Stomach (tissue), 9 donors: ENCODE data around the gene LPAR5. TPM values are rescaled to one million over a fixed set of nuclear protein-coding genes. Genes with fewer than 3 reads are reported as not detected.

ENCODE experiments used
- DNase-seq, 2 donors: peaks; one replicate each; pipeline versions ENCODE4 v3.0.0 to v3.0.0-alpha.2; 2013 to 2019
- H3K27ac ChIP-seq, 5 donors: fragments of 200-600 bp in 4 of 5; sonication (generic) in 4 of 5; one replicate each; pipeline ENCODE4 v1.5.1; 2013 to 2019; ENCODE audit warnings: mild to moderate bottlenecking in 1 of 5, moderate library complexity in 1 of 5
- H3K27me3 ChIP-seq, 3 donors: fragments of 200-600 bp; sonication (generic); one replicate each; pipeline ENCODE4 v1.5.1; 2017 to 2019; ENCODE audit warnings: mixed run types in 1 of 3
- H3K36me3 ChIP-seq, 4 donors: fragments of 200-600 bp; sonication (generic); 1 replicate in 3 of 4; 2 replicates in 1 of 4; pipeline ENCODE4 v1.5.1; 2016 to 2019
- H3K4me1 ChIP-seq, 4 donors: fragments of 200-600 bp; sonication (generic); one replicate each; pipeline ENCODE4 v1.5.1; 2016 to 2019
- H3K4me3 ChIP-seq, 4 donors: fragments of 200-600 bp; sonication (generic) in 3 of 4; one replicate each; pipeline ENCODE4 v1.5.1; 2016 to 2019; ENCODE audit warnings: mild to moderate bottlenecking in 1 of 4
- H3K9me3 ChIP-seq, 4 donors: fragments of 200-600 bp; sonication (generic); one replicate each; pipeline ENCODE4 v1.5.1; 2016 to 2019
- CTCF ChIP-seq, 7 experiments: fragments of 450-650 bp in 4 of 7; fragments of 200-600 bp in 3 of 7; sonication (generic) in 3 of 7; IDR thresholded peaks; one replicate each; pipeline ENCODE4 v1.5.1; 2016 to 2019; ENCODE audit warnings: antibody characterized with exemption in 7 of 7, control low read depth in 2 of 7, mild to moderate bottlenecking in 1 of 7
- EP300 ChIP-seq: sonication (generic); formaldehyde crosslinking; IDR thresholded peaks from one replicate; pipeline ENCODE4 v1.6.1; 2017; ENCODE audit warnings: antibody characterized with exemption
- POLR2A ChIP-seq, 4 donors: fragments of 450-650 bp; IDR thresholded peaks; one replicate each; pipeline ENCODE4 v1.6.1; 2016; ENCODE audit warnings: antibody characterized with exemption in 4 of 4, control low read depth in 2 of 4, mild to moderate bottlenecking in 1 of 4, moderate library complexity in 1 of 4
- POLR2AphosphoS5 ChIP-seq, 3 donors: sonication (generic); formaldehyde crosslinking; IDR thresholded peaks; one replicate each; pipeline ENCODE4 v1.6.1; 2016; ENCODE audit warnings: antibody characterized with exemption in 3 of 3
- WGBS, 5 donors: extraction: QIAGEN DNeasy Blood & Tissue Kit in 3 of 5; methylation state at CpG; one replicate each; pipeline versions ENCODE4 v1.1.5 to v1.1.7; 2013 to 2018; 5-methylcytosine and 5-hydroxymethylcytosine counted together
- intact Hi-C: fragments of 100-400 bp; cut with DNase I; formaldehyde crosslinking; loops from one replicate; pipeline ENCODE4 v1.15.1; 2023; ENCODE audit warnings: low total_unique reads
- polyA plus RNA-seq, 3 donors: library from polyadenylated mRNA; stranded (reverse); fragments of 200-250 nt; gene quantifications; one replicate each; pipeline ENCODE4 v1.2.3, GENCODE V29; 2013
- total RNA-seq, 5 donors: library from RNA; depleted of rRNA; stranded (reverse); fragments of >200 nt; gene quantifications; one replicate each; pipeline versions ENCODE4 v1.1.0 to v1.2.3, GENCODE V29; 2014 to 2016
- donor health status: healthy with polysubstance abuse.
- donor health status: Bipolar disorder and iron deficiency.
- donor health status: healthy.

LPAR5 gene
- total and polyA plus RNA-seq, 8 donors, result 1.3 to 33.0 (median 4.5) TPM

GRCh38 chr12:6627616-6628015 lies 8.1 kb downstream of the LPAR5 start:
- Histone ChIP-seq H3K36me3 (no peaks in the 10 kb centered on the region), H3K9me3 (no peaks in the 10 kb centered on the region), H3K27me3 (peaks cover 0 to 4% (median 0%) of the 10 kb centered on the region in 3 donors), H3K4me1 (peaks cover 6 to 44% (median 18%) of the 10 kb centered on the region in 4 donors), H3K27ac (no peak overlapping the region), H3K4me3 (peak overlapping the region in 2 of 4 donors; percentile 0 to 11)
- intact Hi-C loops, result no loop called here
- 35 to 45% (median 38%) methylated on average over 7 of the region's 7 CpGs for WGBS, 5 donors
- no peak for DNase-seq
- TF ChIP-seq CTCF (IDR thresholded peaks at IDR 0.05) (no peak), EP300 (no peak), POLR2AphosphoS5 (IDR thresholded peaks at IDR 0.05) (no peak), POLR2A (IDR thresholded peaks at IDR 0.05) (no peak)

- intact Hi-C loops, result no loop called here
- peaks cover 3 to 36% (median 13%) of the 10 kb centered on the region in 4 donors for H3K4me1 ChIP-seq
- TF ChIP-seq CTCF (IDR thresholded peaks at IDR 0.05) (no peak), POLR2AphosphoS5 (IDR thresholded peaks at IDR 0.05) (no peak), EP300 (no peak), POLR2A (IDR thresholded peaks at IDR 0.05) (no peak)
- H3K9me3 ChIP-seq, result no peaks in the 10 kb centered on the region
- whole genome bisulfite sequencing, 5 donors, result 67 to 83% (median 76%) methylated on average over 8 of the region's 8 CpGs
- no peak for DNase-seq
- no peaks in the 10 kb centered on the region for H3K36me3 ChIP-seq
- no peak overlapping the region for H3K4me3 ChIP-seq
- H3K27me3 ChIP-seq, result peaks cover 0 to 4% (median 0%) of the 10 kb centered on the region in 3 donors
- no peak overlapping the region for H3K27ac ChIP-seq
Observed at GRCh38 chr12:6626654-6627283, 9.0 kb downstream of the LPAR5 start.

GRCh38 chr12:6620885-6621274 lies 14.9 kb downstream of the LPAR5 start:
- Histone ChIP-seq H3K4me1 (peaks cover 0 to 18% (median 8%) of the 10 kb centered on the region in 4 donors), H3K9me3 (no peaks in the 10 kb centered on the region), H3K4me3 (peak overlapping the region in 1 of 4 donors; percentile 6), H3K27ac (no peak overlapping the region), H3K27me3 (peaks cover 0 to 16% (median 4%) of the 10 kb centered on the region in 3 donors), H3K36me3 (peaks cover 0 to 20% (median 16%) of the 10 kb centered on the region in 4 donors)
- whole genome bisulfite sequencing, 5 donors, result 86 to 92% (median 89%) methylated on average over 25 to 29 of the region's 29 CpGs
- no peak for TF ChIP-seq EP300
- no peak for TF ChIP-seq CTCF (IDR thresholded peaks at IDR 0.05)
- TF ChIP-seq POLR2AphosphoS5 (IDR thresholded peaks at IDR 0.05), result no peak
- TF ChIP-seq POLR2A (IDR thresholded peaks at IDR 0.05), result no peak
- intact Hi-C loops, result no loop called here
- no peak for DNase-seq

- Histone ChIP-seq H3K9me3 (no peaks in the 10 kb centered on the region), H3K27me3 (peaks cover 0 to 16% (median 4%) of the 10 kb centered on the region in 3 donors), H3K36me3 (peaks cover 0 to 20% (median 16%) of the 10 kb centered on the region in 4 donors), H3K27ac (no peak overlapping the region), H3K4me3 (peak overlapping the region in 2 of 4 donors; percentile 6 to 28), H3K4me1 (peaks cover 0 to 18% (median 8%) of the 10 kb centered on the region in 4 donors)
- intact Hi-C loops, result no loop called here
- WGBS, 5 donors, result 49 to 70% (median 62%) methylated on average over 53 to 88 of the region's 88 CpGs
- TF ChIP-seq POLR2A (IDR thresholded peaks at IDR 0.05) (no peak), EP300 (no peak), CTCF (IDR thresholded peaks at IDR 0.05) (peak in 3 of 7 experiments; percentile 6 to 38 (median 22)), POLR2AphosphoS5 (IDR thresholded peaks at IDR 0.05) (no peak)
- peak in 1 of 2 donors; percentile 90 for DNase-seq
Observed at GRCh38 chr12:6620137-6620884, 15.4 kb downstream of the LPAR5 start.
